Fibroblast of pulmonary artery (primary cell): Measurements from ENCODE around the gene COL4A1.

Source experiments
- DNase-seq: peaks from one replicate; pipeline ENCODE4 v3.0.0-alpha.2; 2010; ENCODE audit warnings: low read depth
- H3K4me3 ChIP-seq: replicated peaks from 2 replicates; pipeline ENCODE4 v1.5.1; 2011; ENCODE audit warnings: low read depth, mild to moderate bottlenecking, control low read depth, low read length, moderate library complexity
- CTCF ChIP-seq: IDR thresholded peaks from 2 replicates; pipeline ENCODE4 v1.5.1; 2011; ENCODE audit warnings: mild to moderate bottlenecking, control low read depth, low read length, inconsistent platforms; ENCODE audit errors: missing control alignments

COL4A1 gene

DNA sequence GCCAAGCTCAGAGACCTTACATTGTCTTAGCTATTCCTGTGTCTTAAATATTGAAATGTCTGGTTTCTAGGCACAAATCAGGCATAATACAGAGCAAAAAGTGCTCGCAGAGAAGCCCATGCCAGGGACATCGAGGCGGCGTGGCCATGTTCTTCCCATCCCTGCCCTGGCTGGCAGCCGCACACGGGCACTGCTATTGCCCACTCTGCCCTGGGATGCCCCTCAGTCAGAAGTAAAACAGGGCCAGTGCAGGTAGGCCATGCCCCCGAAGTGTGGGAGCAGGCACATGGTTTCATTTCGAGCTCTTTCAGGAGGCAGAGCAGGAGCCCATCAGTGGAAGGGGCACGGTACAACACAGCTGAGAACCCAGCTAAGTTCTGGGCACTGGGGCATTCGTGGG, 113.5 kb downstream of the COL4A1 start:
- TF ChIP-seq CTCF = no peak
- H3K4me3 ChIP-seq = no peak overlapping the region
- no peak for DNase-seq

DNA sequence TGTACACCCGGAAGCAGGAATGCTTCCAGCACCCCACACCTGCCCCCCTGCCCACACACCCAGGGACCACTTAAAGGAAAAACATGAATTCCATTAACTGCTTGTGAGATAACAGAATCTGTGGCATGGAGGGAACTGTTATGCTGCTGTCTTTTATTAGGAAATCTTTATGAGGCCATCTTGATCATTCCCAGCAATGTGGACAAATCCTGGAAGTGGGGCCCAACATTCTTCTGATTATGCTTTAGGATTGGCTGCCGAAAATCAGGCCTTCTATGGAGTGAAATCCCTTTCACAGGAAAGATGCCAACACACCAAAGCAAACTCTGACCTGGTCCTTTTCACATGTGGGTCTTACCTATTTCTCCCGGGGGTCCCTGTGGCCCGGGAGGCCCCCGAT, 114.5 kb downstream of the COL4A1 start:
- no peak for TF ChIP-seq CTCF
- no peak for DNase-seq
- no peak overlapping the region for H3K4me3 ChIP-seq

DNA sequence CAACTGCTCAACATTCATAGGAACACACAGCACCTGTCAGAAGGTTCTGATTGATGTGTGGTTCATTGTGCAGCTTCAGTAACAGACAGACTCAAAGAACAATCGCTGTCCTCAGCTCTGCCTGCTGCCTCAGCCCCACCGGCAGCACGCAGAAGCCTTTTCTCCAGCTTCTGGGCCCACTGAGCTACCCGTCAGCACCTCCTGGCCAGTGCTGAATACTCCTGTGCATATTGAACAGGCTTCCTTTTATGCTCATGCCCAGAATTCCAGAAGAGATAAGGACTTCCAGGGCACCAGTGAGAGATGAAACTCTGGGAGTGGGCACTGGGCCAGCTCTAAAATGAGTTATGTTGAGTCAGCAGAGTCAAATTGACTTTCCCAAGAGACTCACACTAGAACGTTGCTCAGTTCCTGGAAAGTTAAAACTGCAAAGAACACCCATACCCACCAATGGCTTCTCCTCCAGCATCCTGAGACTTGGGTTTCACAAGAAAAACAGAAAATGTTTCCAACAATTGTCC, 119.3 kb downstream of the COL4A1 start:
- no peak overlapping the region for H3K4me3 ChIP-seq
- DNase-seq = peak; percentile 97
- no peak for TF ChIP-seq CTCF

DNA sequence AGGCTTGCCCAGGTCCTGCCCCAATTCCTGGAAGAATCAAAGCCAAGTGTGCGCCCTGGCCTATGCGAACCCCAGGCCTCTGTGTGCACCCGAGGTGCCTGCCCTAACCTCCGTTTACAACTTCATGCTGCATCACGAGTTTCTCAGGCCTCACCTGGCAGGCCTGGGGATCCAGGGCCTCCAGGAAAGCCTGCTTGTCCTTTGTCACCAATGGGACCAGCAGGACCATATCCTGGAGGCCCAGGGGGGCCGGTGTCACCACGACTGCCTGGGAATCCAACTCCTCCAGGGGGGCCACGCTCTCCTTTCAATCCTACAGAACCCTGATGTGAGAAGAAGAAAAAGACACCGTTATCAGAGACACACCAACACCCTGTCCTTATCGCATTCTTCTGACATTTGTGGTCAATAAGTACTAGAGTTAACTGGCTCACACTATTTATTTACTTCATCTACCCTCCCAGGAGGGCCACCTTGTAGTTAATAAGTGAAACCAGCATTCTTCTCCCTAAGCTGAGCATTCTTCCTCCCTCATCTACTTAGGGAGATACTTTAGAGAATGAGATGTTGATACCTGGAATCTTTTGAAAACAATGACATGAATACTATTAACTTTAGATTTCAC, 120.6 kb downstream of the COL4A1 start:
- no peak for DNase-seq
- no peak for TF ChIP-seq CTCF

GRCh38 chr13:110185696-110186095, 121.3 kb downstream of the COL4A1 start:
- no peak for TF ChIP-seq CTCF
- no peak for DNase-seq
- H3K4me3 ChIP-seq = no peak overlapping the region

More for the DNA sequence above, 120.6 kb downstream of the COL4A1 start:
- no peak overlapping the region for H3K4me3 ChIP-seq

DNA sequence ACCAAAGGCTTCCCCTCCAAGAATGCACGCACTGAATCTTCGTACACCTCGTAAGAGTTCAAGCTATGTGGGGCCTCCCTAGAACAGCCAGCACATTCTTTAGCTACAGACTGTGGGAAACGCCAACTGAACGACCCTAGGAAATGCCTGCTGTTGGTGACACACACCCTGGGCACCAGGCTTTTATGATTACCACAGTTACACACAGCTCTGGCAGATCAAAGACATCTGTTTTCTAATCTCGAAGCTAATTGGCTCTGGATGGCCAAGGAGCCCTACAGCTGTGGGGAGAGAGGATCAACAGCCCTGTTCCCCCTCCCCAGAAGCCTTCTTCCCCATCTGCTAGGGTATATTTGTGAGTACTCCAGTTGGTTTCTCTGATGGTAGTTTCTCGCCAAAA, 123.0 kb downstream of the COL4A1 start:
- no peak for TF ChIP-seq CTCF
- DNase-seq = no peak
- H3K4me3 ChIP-seq = no peak overlapping the region

DNA sequence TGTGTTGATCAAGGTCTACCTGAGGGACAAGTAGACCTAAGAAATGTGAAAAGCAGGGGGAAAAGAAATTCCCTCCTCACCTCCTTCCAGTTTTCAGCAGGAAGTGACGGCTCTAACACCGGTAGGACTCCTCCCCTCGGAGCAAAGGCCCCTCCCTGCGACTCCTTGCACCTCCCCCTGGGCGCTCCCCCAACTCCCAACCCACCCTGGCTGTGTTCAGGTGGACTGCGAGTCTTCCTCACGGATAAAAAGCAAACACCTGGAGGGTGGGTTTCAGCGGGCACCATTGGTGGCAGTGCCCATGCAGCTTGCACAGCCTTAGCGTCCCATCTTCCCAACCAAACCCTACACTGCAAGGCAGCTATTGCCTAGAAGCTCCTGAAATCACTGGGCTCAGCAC, 124.5 kb downstream of the COL4A1 start:
- no peak for DNase-seq
- no peak for TF ChIP-seq CTCF
- no peak overlapping the region for H3K4me3 ChIP-seq
